Measurements from ENCODE around the gene JARID2.
"Not testable (repeated sequence)": the region's sequence is repeated elsewhere in the genome, so short reads cannot be mapped to it uniquely, and the experiment has no call there.

The JARID2 gene

GRCh38 chr6:15292721-15293302, 46.9 kb downstream of the JARID2 start:
- Histone ChIP-seq H3K4me1 (no peaks in the 10 kb centered on the region), H3K27ac (no peak overlapping the region), H3K9me3 (ENCODE audit: control insufficient read depth, low read length) (no peaks in the 10 kb centered on the region)

GRCh38 chr6:15293674-15294073, 47.8 kb downstream of the JARID2 start:
- Histone ChIP-seq H3K27ac (no peak overlapping the region), H2AFZ (no peak overlapping the region), H3K36me3 (ENCODE audit: control insufficient read depth, insufficient read depth, low read length) (no peaks in the 10 kb centered on the region)

More at GRCh38 chr6:15292721-15293302, 46.9 kb downstream of the JARID2 start:
- Histone ChIP-seq H2AFZ (no peak overlapping the region), H3K36me3 (ENCODE audit: control insufficient read depth, insufficient read depth, low read length) (no peaks in the 10 kb centered on the region), H3K4me3 (ENCODE audit: low read depth, low read length) (no peak overlapping the region), H3K9ac (no peak overlapping the region), H3K27me3 (ENCODE audit: control insufficient read depth, insufficient read depth, low read length) (no peaks in the 10 kb centered on the region), H3K4me2 (ENCODE audit: low read length) (no peak overlapping the region), H3K79me2 (peaks cover 42% of the 10 kb centered on the region)
- TF ChIP-seq, protein P1, sequence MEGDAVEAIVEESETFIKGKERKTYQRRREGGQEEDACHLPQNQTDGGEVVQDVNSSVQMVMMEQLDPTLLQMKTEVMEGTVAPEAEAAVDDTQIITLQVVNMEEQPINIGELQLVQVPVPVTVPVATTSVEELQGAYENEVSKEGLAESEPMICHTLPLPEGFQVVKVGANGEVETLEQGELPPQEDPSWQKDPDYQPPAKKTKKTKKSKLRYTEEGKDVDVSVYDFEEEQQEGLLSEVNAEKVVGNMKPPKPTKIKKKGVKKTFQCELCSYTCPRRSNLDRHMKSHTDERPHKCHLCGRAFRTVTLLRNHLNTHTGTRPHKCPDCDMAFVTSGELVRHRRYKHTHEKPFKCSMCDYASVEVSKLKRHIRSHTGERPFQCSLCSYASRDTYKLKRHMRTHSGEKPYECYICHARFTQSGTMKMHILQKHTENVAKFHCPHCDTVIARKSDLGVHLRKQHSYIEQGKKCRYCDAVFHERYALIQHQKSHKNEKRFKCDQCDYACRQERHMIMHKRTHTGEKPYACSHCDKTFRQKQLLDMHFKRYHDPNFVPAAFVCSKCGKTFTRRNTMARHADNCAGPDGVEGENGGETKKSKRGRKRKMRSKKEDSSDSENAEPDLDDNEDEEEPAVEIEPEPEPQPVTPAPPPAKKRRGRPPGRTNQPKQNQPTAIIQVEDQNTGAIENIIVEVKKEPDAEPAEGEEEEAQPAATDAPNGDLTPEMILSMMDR (IDR thresholded peaks at IDR 0.05) = no peak

GRCh38 chr6:15294504-15294903, 48.6 kb downstream of the JARID2 start:
- no peaks in the 10 kb centered on the region for H3K27me3 ChIP-seq (ENCODE audit: control insufficient read depth, insufficient read depth, low read length)
- H3K36me3 ChIP-seq (ENCODE audit: control insufficient read depth, insufficient read depth, low read length) = no peaks in the 10 kb centered on the region
- no peak overlapping the region for H3K9ac ChIP-seq
- no peak overlapping the region for H2AFZ ChIP-seq
- H3K4me2 ChIP-seq (ENCODE audit: low read length) = no peak overlapping the region
- no peak overlapping the region for H3K4me3 ChIP-seq (ENCODE audit: low read depth, low read length)
- peaks cover 37% of the 10 kb centered on the region for H3K79me2 ChIP-seq
- no peaks in the 10 kb centered on the region for H3K9me3 ChIP-seq (ENCODE audit: control insufficient read depth, low read length)
- no peak overlapping the region for H3K27ac ChIP-seq
- TF ChIP-seq, protein P1 (IDR thresholded peaks at IDR 0.05) = no peak
- no peaks in the 10 kb centered on the region for H3K4me1 ChIP-seq

More at GRCh38 chr6:15293674-15294073, 47.8 kb downstream of the JARID2 start:
- no peak overlapping the region for H3K4me3 ChIP-seq (ENCODE audit: low read depth, low read length)
- H3K9ac ChIP-seq = no peak overlapping the region
- no peaks in the 10 kb centered on the region for H3K9me3 ChIP-seq (ENCODE audit: control insufficient read depth, low read length)
- TF ChIP-seq, protein P1 (IDR thresholded peaks at IDR 0.05) = no peak
- peaks cover 41% of the 10 kb centered on the region for H3K79me2 ChIP-seq
- H3K27me3 ChIP-seq (ENCODE audit: control insufficient read depth, insufficient read depth, low read length) = no peaks in the 10 kb centered on the region
- H3K4me1 ChIP-seq = no peaks in the 10 kb centered on the region
- no peak overlapping the region for H3K4me2 ChIP-seq (ENCODE audit: low read length)

GRCh38 chr6:15296249-15296648, 50.4 kb downstream of the JARID2 start:
- Histone ChIP-seq H3K36me3 (ENCODE audit: control insufficient read depth, insufficient read depth, low read length) (no peaks in the 10 kb centered on the region), H3K27me3 (ENCODE audit: control insufficient read depth, insufficient read depth, low read length) (no peaks in the 10 kb centered on the region), H3K9me3 (ENCODE audit: control insufficient read depth, low read length) (no peaks in the 10 kb centered on the region), H3K4me3 (ENCODE audit: low read depth, low read length) (no peak overlapping the region), H2AFZ (no peak overlapping the region), H3K27ac (no peak overlapping the region), H3K4me2 (ENCODE audit: low read length) (no peak overlapping the region), H3K9ac (no peak overlapping the region), H3K79me2 (peaks cover 27% of the 10 kb centered on the region), H3K4me1 (no peaks in the 10 kb centered on the region)
- TF ChIP-seq, protein P1 (IDR thresholded peaks at IDR 0.05) = no peak

DNA sequence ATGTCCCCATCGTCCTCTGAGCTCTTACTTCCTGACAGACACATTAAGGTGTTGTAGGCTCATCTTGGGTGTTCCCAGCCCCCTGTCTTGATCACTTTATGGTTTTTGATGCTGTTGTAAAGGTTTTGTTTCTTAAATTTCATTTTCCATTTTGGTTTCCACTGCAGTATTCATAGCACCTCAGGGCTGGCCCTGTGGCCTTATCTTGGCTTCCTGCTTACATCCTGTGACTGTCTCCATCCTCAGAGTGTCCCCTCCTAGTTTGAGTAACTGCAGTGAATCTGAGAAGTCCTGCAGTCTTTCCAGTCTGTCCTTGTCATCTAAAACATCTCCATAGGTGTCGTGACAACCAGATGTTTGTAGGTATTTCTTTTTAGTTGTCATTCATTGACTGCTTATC, 50.9 kb downstream of the JARID2 start:
- H3K4me3 ChIP-seq (ENCODE audit: low read depth, low read length) = no peak overlapping the region
- TF ChIP-seq, protein P1 (IDR thresholded peaks at IDR 0.05) = no peak
- H3K27ac ChIP-seq = no peak overlapping the region
- H3K4me2 ChIP-seq (ENCODE audit: low read length) = no peak overlapping the region
- peaks cover 25% of the 10 kb centered on the region for H3K79me2 ChIP-seq
- no peak overlapping the region for H3K9ac ChIP-seq
- no peaks in the 10 kb centered on the region for H3K36me3 ChIP-seq (ENCODE audit: control insufficient read depth, insufficient read depth, low read length)
- no peaks in the 10 kb centered on the region for H3K27me3 ChIP-seq (ENCODE audit: control insufficient read depth, insufficient read depth, low read length)
- H2AFZ ChIP-seq = no peak overlapping the region
- H3K4me1 ChIP-seq = no peaks in the 10 kb centered on the region
- H3K9me3 ChIP-seq (ENCODE audit: control insufficient read depth, low read length) = no peaks in the 10 kb centered on the region

DNA sequence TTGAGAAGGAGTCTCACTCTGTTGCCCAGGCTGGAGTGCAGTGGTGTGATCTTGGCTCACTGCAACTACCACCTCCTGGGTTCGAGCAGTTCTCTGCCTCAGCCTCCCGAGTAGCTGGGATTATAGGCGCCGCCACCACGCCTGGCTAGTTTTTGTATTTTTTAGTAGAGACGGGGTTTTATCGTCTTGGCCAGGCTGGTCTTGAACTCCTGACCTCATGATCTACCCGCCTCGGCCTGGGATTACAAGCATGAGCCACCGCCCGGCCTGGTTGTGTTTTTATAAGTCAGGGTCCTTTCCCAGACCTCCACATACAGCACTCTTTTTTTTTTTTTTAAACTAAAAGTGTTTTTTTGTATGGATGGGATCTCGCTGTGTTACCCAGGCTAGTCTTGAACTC, 51.3 kb downstream of the JARID2 start:
- H3K27me3 ChIP-seq (ENCODE audit: control insufficient read depth, insufficient read depth, low read length); H3K4me2 ChIP-seq (ENCODE audit: low read length); H3K9me3 ChIP-seq (ENCODE audit: control insufficient read depth, low read length); H3K4me1 ChIP-seq; H3K36me3 ChIP-seq (ENCODE audit: control insufficient read depth, insufficient read depth, low read length); H2AFZ ChIP-seq; H3K4me3 ChIP-seq (ENCODE audit: low read depth, low read length); H3K27ac ChIP-seq; H3K9ac ChIP-seq: not testable (repeated sequence)
- H3K79me2 ChIP-seq = peaks cover 25% of the 10 kb centered on the region

Measured in parathyroid adenoma (tissue), 2 donors.